HCT116 (cell line): Measurements from ENCODE around the gene IGLL1. TPM values are rescaled to one million over a fixed set of nuclear protein-coding genes. Genes with fewer than 3 reads are reported as not detected.
A peak's percentile ranks its signal among the peaks of the same experiment; 100 is the strongest.

ENCODE experiments used
- ATAC-seq: fragments of 200-7000 bp; cut with Tn5 transposase; 2 replicates; pipeline ENCODE4 v1.9.1; 2020; ENCODE audit warnings: mild to moderate bottlenecking, moderate library complexity
- BruUV-seq: library from RNA; stranded (reverse); fragments of 400-500 nt; replicated peaks from 2 replicates; lab custom pipeline; 2021; lab: Mats Ljungman, UMichigan
- CTCF ChIA-PET: fragments of 300-600 bp; sonication (Branson Sonifier 250); formaldehyde crosslinking; loops from one replicate; lab custom pipeline; 2021; ENCODE audit warnings: antibody characterized with exemption; lab: Charles Lee
- POLR2A ChIA-PET: fragments of 300-600, 350-600 bp; sonication (Branson Sonifier 250); formaldehyde crosslinking; loops from one replicate; lab custom pipeline; 2021; ENCODE audit warnings: antibody characterized with exemption; lab: Charles Lee
- RAD21 ChIA-PET, 2 experiments: fragments of 300-600 bp; sonication (Branson Sonifier 250); formaldehyde crosslinking; loops; one replicate each; lab custom pipeline; 2023; ENCODE audit warnings: low total read pairs in 2 of 2; ENCODE audit not compliant: uncharacterized antibody in 2 of 2, unreplicated experiment in 2 of 2, low non-redundant PET in 1 of 2; lab: Charles Lee
- DNase-seq: peaks from one replicate; pipeline ENCODE4 v3.0.0-alpha.2; 2010; ENCODE audit warnings: low read depth, low spot score
- H2AFZ ChIP-seq: fragments of 200-600 bp; shearing (Covaris generic), sonication (generic); 2 replicates; pipeline ENCODE4 v1.6.1; 2017; ENCODE audit warnings: low read depth, mixed run types, mixed read lengths, antibody characterized with exemption, low read length; ENCODE audit not compliant: poor library complexity, severe bottlenecking
- H3K27ac ChIP-seq: 2 replicates; pipeline ENCODE4 v1.5.1; 2012; ENCODE audit warnings: low read depth, low read length
- H3K27me3 ChIP-seq: fragments of 200-600 bp; sonication (generic); 2 replicates; pipeline ENCODE4 v1.6.1; 2016; ENCODE audit warnings: mixed run types, low read length, mixed read lengths; ENCODE audit not compliant: insufficient read depth
- H3K36me3 ChIP-seq, 2 experiments: fragments of 200-500 bp in 1 of 2; fragments of 200-600 bp in 1 of 2; sonication (Bioruptor generic) in 1 of 2; sonication (generic) in 1 of 2; 2 replicates each; pipeline versions ENCODE4 v1.5.1 to v1.6.1; 2014 to 2016; ENCODE audit warnings: low read length in 2 of 2, inconsistent platforms in 1 of 2, mixed read lengths in 1 of 2, mixed run types in 1 of 2; ENCODE audit not compliant: insufficient read depth in 2 of 2, control insufficient read depth in 1 of 2
- H3K4me1 ChIP-seq, 2 experiments: fragments of 200-600 bp in 1 of 2; sonication (generic) in 1 of 2; 2 replicates each; pipeline versions ENCODE4 v1.5.1 to v1.6.1; 2012 to 2017; ENCODE audit warnings: low read length in 2 of 2, inconsistent platforms in 1 of 2, mild to moderate bottlenecking in 1 of 2, mixed read lengths in 1 of 2, mixed run types in 1 of 2, moderate library complexity in 1 of 2; ENCODE audit not compliant: insufficient read depth in 2 of 2, control insufficient read depth in 1 of 2
- H3K4me2 ChIP-seq: fragments of 200-600 bp; sonication (generic); 2 replicates; pipeline ENCODE4 v1.6.1; 2017; ENCODE audit warnings: mixed run types, low read length, mixed read lengths
- H3K4me3 ChIP-seq, 2 experiments: fragments of 200-600 bp in 1 of 2; sonication (generic) in 1 of 2; replicated peaks in 1 of 2; 2 replicates each; pipeline ENCODE4 v1.5.1; 2011 to 2016; ENCODE audit warnings: low read length in 2 of 2, control low read depth in 1 of 2, low read depth in 1 of 2, mild to moderate bottlenecking in 1 of 2, mixed read lengths in 1 of 2, mixed run types in 1 of 2
- H3K79me2 ChIP-seq: fragments of 200-600 bp; sonication (generic); 2 replicates; pipeline ENCODE4 v1.6.1; 2017; ENCODE audit warnings: mild to moderate bottlenecking, mixed run types, low read length, moderate library complexity, mixed read lengths; ENCODE audit not compliant: insufficient read depth
- H3K9ac ChIP-seq: fragments of 200-600 bp; sonication (generic); 2 replicates; pipeline ENCODE4 v1.6.1; 2016; ENCODE audit warnings: low read length, mixed read lengths
- H3K9me2 ChIP-seq: fragments of 200-600 bp; sonication (generic), shearing (Covaris generic); 2 replicates; pipeline ENCODE4 v1.6.1; 2017; ENCODE audit warnings: mixed run types, mild to moderate bottlenecking, moderate library complexity; ENCODE audit not compliant: insufficient read depth
- H3K9me3 ChIP-seq, 2 experiments: fragments of 200-500 bp in 1 of 2; fragments of 200-600 bp in 1 of 2; sonication (Bioruptor generic) in 1 of 2; sonication (generic) in 1 of 2; 2 replicates each; pipeline ENCODE4 v1.6.1; 2014 to 2017; ENCODE audit warnings: low read length in 2 of 2, mixed read lengths in 2 of 2, inconsistent platforms in 1 of 2, low read depth in 1 of 2, mild to moderate bottlenecking in 1 of 2, mixed run types in 1 of 2, moderate library complexity in 1 of 2; ENCODE audit not compliant: control insufficient read depth in 1 of 2, insufficient read depth in 1 of 2
- H4K20me1 ChIP-seq: fragments of 200-600 bp; sonication (generic), shearing (Covaris generic); 2 replicates; pipeline ENCODE4 v1.6.1; 2017; ENCODE audit warnings: mixed run types, mild to moderate bottlenecking, moderate library complexity; ENCODE audit not compliant: insufficient read depth
- ATF3 ChIP-seq: IDR thresholded peaks from 2 replicates; pipeline ENCODE4 v1.6.1; 2012
- CTCF ChIP-seq, 3 experiments: fragments of 200-600 bp in 1 of 3; sonication (generic) in 1 of 3; IDR thresholded peaks in 2 of 3; conservative IDR thresholded peaks in 1 of 3; 2 replicates each; pipeline ENCODE4 v1.5.1; 2012 to 2017; ENCODE audit warnings: low read depth in 2 of 3, low read length in 2 of 3, antibody characterized with exemption in 1 of 3, borderline replicate concordance in 1 of 3, control low read depth in 1 of 3, mild to moderate bottlenecking in 1 of 3, mixed read lengths in 1 of 3, mixed run types in 1 of 3, moderate library complexity in 1 of 3; ENCODE audit not compliant: insufficient read depth in 1 of 3
- EGR1 ChIP-seq: IDR thresholded peaks from 2 replicates; pipeline ENCODE4 v1.6.1; 2012; ENCODE audit warnings: low read depth
- ELF1 ChIP-seq: IDR thresholded peaks from 2 replicates; pipeline ENCODE4 v1.6.1; 2012; ENCODE audit warnings: low read depth, borderline replicate concordance
- EZH2 ChIP-seq: fragments of 200-600 bp; sonication (generic); IDR thresholded peaks from 2 replicates; pipeline ENCODE4 v1.6.1; 2017; ENCODE audit warnings: antibody characterized with exemption, mixed run types
- JUND ChIP-seq: IDR thresholded peaks from 2 replicates; pipeline ENCODE4 v1.6.1; 2012
- POLR2A ChIP-seq: IDR thresholded peaks from 2 replicates; pipeline ENCODE4 v1.7.0; 2011; ENCODE audit warnings: borderline replicate concordance; ENCODE audit not compliant: insufficient read depth, insufficient read length; ENCODE audit errors: extremely low read depth
- POLR2AphosphoS5 ChIP-seq: IDR thresholded peaks from 2 replicates; pipeline ENCODE4 v1.6.1; 2011; ENCODE audit warnings: mild to moderate bottlenecking, low read depth, low read length, moderate library complexity
- RAD21 ChIP-seq: IDR thresholded peaks from 2 replicates; pipeline ENCODE4 v1.6.1; 2012; ENCODE audit warnings: low read depth, mild to moderate bottlenecking
- YY1 ChIP-seq: IDR thresholded peaks from 2 replicates; pipeline ENCODE4 v1.6.1; 2011; ENCODE audit warnings: low read length, low read depth, moderate library complexity, mild to moderate bottlenecking; ENCODE audit not compliant: insufficient replicate concordance; ENCODE audit errors: extremely low read depth
- intact Hi-C: fragments of 100-400 bp; cut with micrococcal nuclease; formaldehyde crosslinking; loops from 2 replicates; pipeline ENCODE4 v1.10.0; 2022
- total RNA-seq: library from RNA; stranded (reverse); gene quantifications from one replicate; pipeline ENCODE4 v1.2.1, GENCODE V29; 2021; ENCODE audit not compliant: unreplicated experiment

The IGLL1 gene
- total RNA-seq, 1 experiment from 2014 or later = not detected

- Histone ChIP-seq H3K4me2 (no peak overlapping the region), H4K20me1 (no peaks in the 10 kb centered on the region), H3K79me2 (no peaks in the 10 kb centered on the region), H3K27ac (no peak overlapping the region; the same call in 1 of the 2 replicates), H3K27me3 (no peaks in the 10 kb centered on the region), H3K9me3 (no peaks in the 10 kb centered on the region), H3K9ac (no peak overlapping the region), H3K4me3 (no peak overlapping the region), H3K9me2 (no peaks in the 10 kb centered on the region), H3K36me3 (no peaks in the 10 kb centered on the region), H3K4me1 (no peaks in the 10 kb centered on the region), H2AFZ (no peak overlapping the region)
- RAD21 ChIA-PET = no interaction called here
- no TSS peak for BruUV-seq
- CTCF ChIA-PET = interaction anchor here (0.7 kb wide), 1 partner anchor 22 kb away, joined by 3 read pairs; no protein-coding TSS in a partner anchor
- ATAC-seq = peak; percentile 89
- DNase-seq = peak; percentile 4
- intact Hi-C loops = no loop called here
- POLR2A ChIA-PET = no interaction called here
- TF ChIP-seq RAD21 (no peak), CTCF (IDR thresholded peaks at IDR 0.05 in 2 of 3, conservative IDR thresholded peaks at IDR 0.05 in 1 of 3; ENCODE audit: borderline replicate concordance in 1 of 3, insufficient read depth in 1 of 3, low read depth in 2 of 3, low read length in 2 of 3) (peak in 2 of 3 experiments; percentile 16 to 22; a peak in 2 of 6 replicates)
Measured at GRCh38 chr22:23565305-23565914, 14.7 kb downstream of the IGLL1 start.

- Histone ChIP-seq H3K27me3 (no peaks in the 10 kb centered on the region), H3K9ac (no peak overlapping the region), H4K20me1 (no peaks in the 10 kb centered on the region), H3K4me2 (no peak overlapping the region), H3K9me3 (no peaks in the 10 kb centered on the region), H3K4me3 (no peak overlapping the region), H3K36me3 (no peaks in the 10 kb centered on the region), H3K27ac (no peak overlapping the region), H3K9me2 (no peaks in the 10 kb centered on the region), H3K4me1 (no peaks in the 10 kb centered on the region), H3K79me2 (no peaks in the 10 kb centered on the region), H2AFZ (no peak overlapping the region)
- DNase-seq (no peak), ATAC-seq (no peak)
- ChIA-PET POLR2A (no interaction called here), CTCF (no interaction called here), RAD21 (no interaction called here)
- intact Hi-C loops = no loop called here
- no TSS peak for BruUV-seq
- TF ChIP-seq JUND (no peak), ELF1 (no peak), POLR2A (no peak), CTCF (IDR thresholded peaks at IDR 0.05 in 2 of 3, conservative IDR thresholded peaks at IDR 0.05 in 1 of 3; ENCODE audit: borderline replicate concordance in 1 of 3, insufficient read depth in 1 of 3, low read depth in 2 of 3, low read length in 2 of 3) (no peak), POLR2AphosphoS5 (no peak), EZH2 (no peak), EGR1 (no peak), YY1 (no peak), ATF3 (no peak)
Measured at GRCh38 chr22:23564276-23564675, 15.8 kb downstream of the IGLL1 start.
